Measurements from ENCODE around the gene PLA1A.

PLA1A gene

GRCh38 chr3:119592861-119593260 lies 4.8 kb upstream of the PLA1A start:
- TF ChIP-seq ZNF221 (tag by site-specific recombination; IDR thresholded peaks at IDR 0.05; ENCODE audit: borderline replicate concordance) (no peak), ZSCAN5A (tag by site-specific recombination; IDR thresholded peaks at IDR 0.05) (no peak), ZNF514 (tag by site-specific recombination; IDR thresholded peaks at IDR 0.05) (no peak), ZNF596 (tag by site-specific recombination; IDR thresholded peaks at IDR 0.05) (no peak), ZNF341 (tag by site-specific recombination; IDR thresholded peaks at IDR 0.05; ENCODE audit: low read depth) (no peak), MYNN (tag by site-specific recombination; IDR thresholded peaks at IDR 0.05; ENCODE audit: borderline replicate concordance) (no peak), ZNF2 (tag by site-specific recombination; IDR thresholded peaks at IDR 0.05) (no peak), SP3 (tag by site-specific recombination; IDR thresholded peaks at IDR 0.05) (no peak), ZNF140 (tag by site-specific recombination; IDR thresholded peaks at IDR 0.05) (no peak), ZNF157 (tag by site-specific recombination; IDR thresholded peaks at IDR 0.05) (no peak)
- TF ChIP-seq, protein P1, sequence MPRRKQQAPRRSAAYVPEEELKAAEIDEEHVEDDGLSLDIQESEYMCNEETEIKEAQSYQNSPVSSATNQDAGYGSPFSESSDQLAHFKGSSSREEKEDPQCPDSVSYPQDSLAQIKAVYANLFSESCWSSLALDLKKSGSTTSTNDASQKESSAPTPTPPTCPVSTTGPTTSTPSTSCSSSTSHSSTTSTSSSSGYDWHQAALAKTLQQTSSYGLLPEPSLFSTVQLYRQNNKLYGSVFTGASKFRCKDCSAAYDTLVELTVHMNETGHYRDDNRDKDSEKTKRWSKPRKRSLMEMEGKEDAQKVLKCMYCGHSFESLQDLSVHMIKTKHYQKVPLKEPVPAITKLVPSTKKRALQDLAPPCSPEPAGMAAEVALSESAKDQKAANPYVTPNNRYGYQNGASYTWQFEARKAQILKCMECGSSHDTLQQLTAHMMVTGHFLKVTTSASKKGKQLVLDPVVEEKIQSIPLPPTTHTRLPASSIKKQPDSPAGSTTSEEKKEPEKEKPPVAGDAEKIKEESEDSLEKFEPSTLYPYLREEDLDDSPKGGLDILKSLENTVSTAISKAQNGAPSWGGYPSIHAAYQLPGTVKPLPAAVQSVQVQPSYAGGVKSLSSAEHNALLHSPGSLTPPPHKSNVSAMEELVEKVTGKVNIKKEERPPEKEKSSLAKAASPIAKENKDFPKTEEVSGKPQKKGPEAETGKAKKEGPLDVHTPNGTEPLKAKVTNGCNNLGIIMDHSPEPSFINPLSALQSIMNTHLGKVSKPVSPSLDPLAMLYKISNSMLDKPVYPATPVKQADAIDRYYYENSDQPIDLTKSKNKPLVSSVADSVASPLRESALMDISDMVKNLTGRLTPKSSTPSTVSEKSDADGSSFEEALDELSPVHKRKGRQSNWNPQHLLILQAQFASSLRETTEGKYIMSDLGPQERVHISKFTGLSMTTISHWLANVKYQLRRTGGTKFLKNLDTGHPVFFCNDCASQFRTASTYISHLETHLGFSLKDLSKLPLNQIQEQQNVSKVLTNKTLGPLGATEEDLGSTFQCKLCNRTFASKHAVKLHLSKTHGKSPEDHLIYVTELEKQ (tag by site-specific recombination; IDR thresholded peaks at IDR 0.05; ENCODE audit: borderline replicate concordance) = no peak
- POLR2A ChIA-PET = no interaction called here
- H3K9me3 ChIP-seq (ENCODE audit: control insufficient read depth, insufficient read depth, low read depth, low read length) = no peaks in the 10 kb centered on the region
- CTCF ChIA-PET = no interaction called here
- H3K4me3 ChIP-seq (ENCODE audit: low read depth, low read length) = no peak overlapping the region
- H3K36me3 ChIP-seq (ENCODE audit: control insufficient read depth in 2 of 2, insufficient read depth in 1 of 2, low read length in 2 of 2) = no peaks in the 10 kb centered on the region
- no peaks in the 10 kb centered on the region for H3K4me1 ChIP-seq (ENCODE audit: control insufficient read depth, insufficient read depth, low read length)
- no peak overlapping the region for H3K27ac ChIP-seq (ENCODE audit: extremely low read depth, low read depth, low read length)

- POLR2A ChIA-PET = no interaction called here
- TF ChIP-seq ZBTB7A (tag by site-specific recombination; IDR thresholded peaks at IDR 0.05; ENCODE audit: low read depth) = no peak
- TF ChIP-seq TRIM28 (IDR thresholded peaks at IDR 0.05; ENCODE audit: borderline replicate concordance, low read length) = no peak
- TF ChIP-seq, protein P2, sequence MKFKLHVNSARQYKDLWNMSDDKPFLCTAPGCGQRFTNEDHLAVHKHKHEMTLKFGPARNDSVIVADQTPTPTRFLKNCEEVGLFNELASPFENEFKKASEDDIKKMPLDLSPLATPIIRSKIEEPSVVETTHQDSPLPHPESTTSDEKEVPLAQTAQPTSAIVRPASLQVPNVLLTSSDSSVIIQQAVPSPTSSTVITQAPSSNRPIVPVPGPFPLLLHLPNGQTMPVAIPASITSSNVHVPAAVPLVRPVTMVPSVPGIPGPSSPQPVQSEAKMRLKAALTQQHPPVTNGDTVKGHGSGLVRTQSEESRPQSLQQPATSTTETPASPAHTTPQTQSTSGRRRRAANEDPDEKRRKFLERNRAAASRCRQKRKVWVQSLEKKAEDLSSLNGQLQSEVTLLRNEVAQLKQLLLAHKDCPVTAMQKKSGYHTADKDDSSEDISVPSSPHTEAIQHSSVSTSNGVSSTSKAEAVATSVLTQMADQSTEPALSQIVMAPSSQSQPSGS (tag by site-specific recombination; IDR thresholded peaks at IDR 0.05; ENCODE audit: low read depth) = no peak
- no peak for TF ChIP-seq ZNF776 (tag by site-specific recombination; IDR thresholded peaks at IDR 0.05; ENCODE audit: borderline replicate concordance)
- TF ChIP-seq, protein P3, sequence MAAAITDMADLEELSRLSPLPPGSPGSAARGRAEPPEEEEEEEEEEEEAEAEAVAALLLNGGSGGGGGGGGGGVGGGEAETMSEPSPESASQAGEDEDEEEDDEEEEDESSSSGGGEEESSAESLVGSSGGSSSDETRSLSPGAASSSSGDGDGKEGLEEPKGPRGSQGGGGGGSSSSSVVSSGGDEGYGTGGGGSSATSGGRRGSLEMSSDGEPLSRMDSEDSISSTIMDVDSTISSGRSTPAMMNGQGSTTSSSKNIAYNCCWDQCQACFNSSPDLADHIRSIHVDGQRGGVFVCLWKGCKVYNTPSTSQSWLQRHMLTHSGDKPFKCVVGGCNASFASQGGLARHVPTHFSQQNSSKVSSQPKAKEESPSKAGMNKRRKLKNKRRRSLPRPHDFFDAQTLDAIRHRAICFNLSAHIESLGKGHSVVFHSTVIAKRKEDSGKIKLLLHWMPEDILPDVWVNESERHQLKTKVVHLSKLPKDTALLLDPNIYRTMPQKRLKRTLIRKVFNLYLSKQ (tag by site-specific recombination; IDR thresholded peaks at IDR 0.05; ENCODE audit: borderline replicate concordance) = no peak
- no peak for TF ChIP-seq ZNF624 (tag by site-specific recombination; IDR thresholded peaks at IDR 0.05)
- no peak for TF ChIP-seq ZNF121 (tag by site-specific recombination; IDR thresholded peaks at IDR 0.05)
- TF ChIP-seq MZF1 (tag by site-specific recombination; IDR thresholded peaks at IDR 0.05; ENCODE audit: borderline replicate concordance) = no peak
- TF ChIP-seq MYNN (tag by site-specific recombination; IDR thresholded peaks at IDR 0.05; ENCODE audit: borderline replicate concordance) = no peak
- TF ChIP-seq ZNF132 (tag by site-specific recombination; IDR thresholded peaks at IDR 0.05; ENCODE audit: borderline replicate concordance) = no peak
- TF ChIP-seq SCRT2 (tag by site-specific recombination; IDR thresholded peaks at IDR 0.05) = no peak
- TF ChIP-seq ZIC2 (tag by site-specific recombination; IDR thresholded peaks at IDR 0.05) = no peak
- TF ChIP-seq ZNF510 (tag by site-specific recombination; IDR thresholded peaks at IDR 0.05; ENCODE audit: insufficient replicate concordance) = no peak
- no peak for TF ChIP-seq ZNF248 (tag by site-specific recombination; IDR thresholded peaks at IDR 0.05)
- no peaks in the 10 kb centered on the region for H3K9me3 ChIP-seq (ENCODE audit: control insufficient read depth, insufficient read depth, low read depth, low read length)
- no peaks in the 10 kb centered on the region for H3K36me3 ChIP-seq (ENCODE audit: control insufficient read depth in 2 of 2, insufficient read depth in 1 of 2, low read length in 2 of 2)
- CTCF ChIA-PET = no interaction called here
- H3K27ac ChIP-seq (ENCODE audit: extremely low read depth, low read depth, low read length) = no peak overlapping the region
- no peak overlapping the region for H3K4me3 ChIP-seq (ENCODE audit: low read depth, low read length)
- no peaks in the 10 kb centered on the region for H3K4me1 ChIP-seq (ENCODE audit: control insufficient read depth, insufficient read depth, low read length)
These were observed 3.6 kb upstream of the PLA1A start for GRCh38 chr3:119594066-119594465.
